Endodermal cell (in vitro differentiated cells): ENCODE results near the gene RPL7A. TPM values are rescaled to one million over a fixed set of nuclear protein-coding genes. Genes with fewer than 3 reads are reported as not detected.

ENCODE experiments used
- DNase-seq: peaks from one replicate; pipeline ENCODE4 v3.0.0-alpha.2; 2017
- H3K27ac ChIP-seq: 2 replicates; pipeline ENCODE4 v1.5.1; 2013; ENCODE audit warnings: mild to moderate bottlenecking, low read depth, low read length, moderate library complexity
- H3K27me3 ChIP-seq: 2 replicates; pipeline ENCODE4 v1.6.1; 2013; ENCODE audit warnings: mild to moderate bottlenecking, low read length, moderate library complexity; ENCODE audit not compliant: insufficient read depth, control insufficient read depth, poor library complexity, severe bottlenecking
- H3K36me3 ChIP-seq: 2 replicates; pipeline ENCODE4 v1.7.0; 2013; ENCODE audit warnings: mild to moderate bottlenecking, low read length, moderate library complexity; ENCODE audit not compliant: control insufficient read depth, insufficient read depth
- H3K4me1 ChIP-seq: one replicate; pipeline ENCODE4 v1.7.0; 2013; ENCODE audit warnings: low read length; ENCODE audit not compliant: control insufficient read depth, insufficient read depth
- H3K4me3 ChIP-seq: 2 replicates; pipeline ENCODE4 v1.5.1; 2013; ENCODE audit warnings: mild to moderate bottlenecking, low read length, moderate library complexity
- H3K9ac ChIP-seq: 2 replicates; pipeline ENCODE4 v1.6.1; 2013; ENCODE audit warnings: mild to moderate bottlenecking, low read length, moderate library complexity; ENCODE audit not compliant: poor library complexity, severe bottlenecking; ENCODE audit errors: extremely low read depth
- H3K9me3 ChIP-seq: 2 replicates; pipeline ENCODE4 v1.6.1; 2013; ENCODE audit warnings: mild to moderate bottlenecking, low read length, moderate library complexity; ENCODE audit not compliant: control insufficient read depth
- H3K27ac Mint-ChIP-seq: 2 replicates; pipeline ENCODE4 v1.8.0; 2020; ENCODE audit warnings: mixed read lengths
- H3K27me3 Mint-ChIP-seq: 2 replicates; pipeline ENCODE4 v1.8.0; 2021; ENCODE audit warnings: mild to moderate bottlenecking, mixed read lengths; ENCODE audit not compliant: insufficient read depth
- H3K36me3 Mint-ChIP-seq: 2 replicates; pipeline ENCODE4 v1.8.0; 2020; ENCODE audit warnings: low read depth, mixed read lengths
- H3K4me1 Mint-ChIP-seq: 2 replicates; pipeline ENCODE4 v1.8.0; 2020; ENCODE audit warnings: mixed read lengths
- H3K4me3 Mint-ChIP-seq: 2 replicates; pipeline ENCODE4 v1.8.0; 2020; ENCODE audit warnings: mild to moderate bottlenecking, moderate library complexity, mixed read lengths
- H3K9me3 Mint-ChIP-seq: 2 replicates; pipeline ENCODE4 v1.8.0; 2020; ENCODE audit warnings: mild to moderate bottlenecking, mixed read lengths
- CTCF ChIP-seq: fragments of 200-600 bp; sonication (generic); conservative IDR thresholded peaks from 2 replicates; pipeline ENCODE4 v1.5.0; 2021; ENCODE audit warnings: antibody characterized with exemption, mild to moderate bottlenecking
- WGBS, 2 experiments: methylation state at CpG; one replicate each; pipeline versions ENCODE4 v1.1.5 to v1.1.7; 2013; ENCODE audit warnings: missing lambda C conversion rate in 2 of 2, mixed read lengths in 1 of 2; ENCODE audit not compliant: insufficient coverage in 1 of 2, insufficient read length in 1 of 2; 5-methylcytosine and 5-hydroxymethylcytosine counted together
- total RNA-seq, 2 donors: library from RNA; stranded (reverse); fragmentation: NEBNext Ultra II Directional in 1 of 2; extraction: Animal tissue kit (Norgen Biotek cat#: 25700) in 1 of 2; gene quantifications; 2 replicates in 1 of 2; 3 replicates in 1 of 2; pipeline ENCODE4 v1.2.1, GENCODE V29; 2021

The RPL7A gene
- total RNA-seq, 2 donors from 2014 or later: 2,418 to 2,634 TPM

DNA sequence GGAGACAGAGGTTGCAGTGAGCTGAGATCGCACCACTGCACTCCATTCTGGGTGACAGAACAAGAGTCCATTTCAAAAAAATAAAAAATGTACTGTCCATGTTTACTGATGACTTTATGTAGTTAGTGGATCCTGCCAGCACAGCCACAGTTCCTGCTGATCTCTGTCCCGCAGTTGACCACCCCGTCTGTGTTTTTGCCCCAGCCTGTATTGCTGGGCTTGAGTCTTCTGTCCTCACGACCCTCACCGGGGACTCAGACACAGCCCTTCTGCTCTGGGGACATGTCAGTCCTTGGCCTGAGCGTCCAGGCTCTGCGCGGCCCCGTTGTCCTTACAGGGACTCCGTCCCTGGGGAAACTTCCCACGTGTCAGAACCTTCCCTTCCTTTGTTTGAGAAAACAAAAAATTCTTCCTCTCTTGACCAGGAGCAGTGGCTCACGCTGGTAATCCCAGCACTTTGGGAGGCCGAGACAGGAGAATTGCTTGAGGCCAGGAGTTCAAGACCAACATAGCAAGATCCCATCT, 26.5 kb upstream of the RPL7A start:
- H3K36me3 ChIP-seq: no peaks in the 10 kb centered on the region
- no peaks in the 10 kb centered on the region for H3K27me3 ChIP-seq
- no peaks in the 10 kb centered on the region for H3K4me1 ChIP-seq
- no peaks in the 10 kb centered on the region for H3K4me1 Mint-ChIP-seq
- TF ChIP-seq CTCF: no peak
- H3K9me3 ChIP-seq: peaks cover 6% of the 10 kb centered on the region
- no peak overlapping the region for H3K9ac ChIP-seq
- H3K9me3 Mint-ChIP-seq: peaks cover 28% of the 10 kb centered on the region
- peaks cover 2% of the 10 kb centered on the region for H3K36me3 Mint-ChIP-seq
- H3K27ac Mint-ChIP-seq: no peak overlapping the region
- WGBS, 2 experiments: 90 to 92% methylated on average over 10 to 13 of the region's 13 CpGs
- no peak overlapping the region for H3K4me3 Mint-ChIP-seq
- peaks cover 13% of the 10 kb centered on the region for H3K27me3 Mint-ChIP-seq
- no peak overlapping the region for H3K27ac ChIP-seq
- peak; percentile 23 for DNase-seq
- H3K4me3 ChIP-seq: no peak overlapping the region

DNA sequence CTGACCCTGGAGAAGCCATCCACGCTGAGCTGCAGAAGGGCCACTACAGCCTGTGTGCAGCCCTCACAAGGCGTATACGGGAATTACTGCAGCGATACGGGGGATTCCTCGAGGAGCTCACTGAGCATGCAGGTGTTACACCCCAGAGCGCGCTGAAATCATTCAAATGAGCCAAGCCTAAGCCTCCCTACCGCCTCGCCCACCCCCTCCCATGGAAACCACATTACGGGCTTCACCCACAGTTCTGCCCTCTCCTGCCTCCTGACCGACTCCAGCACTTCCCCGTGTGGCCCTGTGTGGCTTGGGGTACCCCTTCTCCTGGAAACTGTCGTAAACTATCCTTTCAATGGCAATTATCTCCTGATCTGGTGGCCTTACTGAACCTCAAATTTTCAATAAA, 25.3 kb upstream of the RPL7A start:
- H3K27me3 Mint-ChIP-seq: peaks cover 16% of the 10 kb centered on the region
- WGBS, 2 experiments: 92 to 98% methylated on average over 14 of the region's 14 CpGs
- H3K36me3 Mint-ChIP-seq: peaks cover 2% of the 10 kb centered on the region
- no peaks in the 10 kb centered on the region for H3K36me3 ChIP-seq
- no peak overlapping the region for H3K4me3 Mint-ChIP-seq
- TF ChIP-seq CTCF: no peak
- H3K9me3 Mint-ChIP-seq: peaks cover 33% of the 10 kb centered on the region
- H3K4me1 ChIP-seq: no peaks in the 10 kb centered on the region
- no peaks in the 10 kb centered on the region for H3K4me1 Mint-ChIP-seq
- DNase-seq: no peak
- no peak overlapping the region for H3K27ac ChIP-seq
- no peaks in the 10 kb centered on the region for H3K27me3 ChIP-seq
- no peak overlapping the region for H3K27ac Mint-ChIP-seq
- H3K4me3 ChIP-seq: no peak overlapping the region
- H3K9me3 ChIP-seq: peaks cover 6% of the 10 kb centered on the region
- no peak overlapping the region for H3K9ac ChIP-seq

GRCh38 chr9:133323211-133323610, 24.8 kb upstream of the RPL7A start:
- no peak overlapping the region for H3K27ac Mint-ChIP-seq
- H3K36me3 Mint-ChIP-seq: peaks cover 2% of the 10 kb centered on the region
- Histone ChIP-seq H3K4me3 (no peak overlapping the region), H3K9me3 (peaks cover 6% of the 10 kb centered on the region), H3K36me3 (no peaks in the 10 kb centered on the region), H3K9ac (no peak overlapping the region), H3K27me3 (no peaks in the 10 kb centered on the region), H3K27ac (no peak overlapping the region), H3K4me1 (no peaks in the 10 kb centered on the region)
- H3K4me3 Mint-ChIP-seq: no peak overlapping the region
- WGBS, 2 experiments: 88 to 92% methylated on average over 5 to 9 of the region's 10 CpGs
- H3K9me3 Mint-ChIP-seq: peaks cover 36% of the 10 kb centered on the region
- peaks cover 19% of the 10 kb centered on the region for H3K27me3 Mint-ChIP-seq
- TF ChIP-seq CTCF: no peak
- H3K4me1 Mint-ChIP-seq: no peaks in the 10 kb centered on the region
- no peak for DNase-seq
